ENCODE results near the gene ARHGAP42.
"Not testable (repeated sequence)": the region's sequence is repeated elsewhere in the genome, so short reads cannot be mapped to it uniquely, and the experiment has no call there.

ARHGAP42 gene

GRCh38 chr11:100981196-100981824, 294.2 kb downstream of the ARHGAP42 start:
- DNase-seq = no peak

DNA sequence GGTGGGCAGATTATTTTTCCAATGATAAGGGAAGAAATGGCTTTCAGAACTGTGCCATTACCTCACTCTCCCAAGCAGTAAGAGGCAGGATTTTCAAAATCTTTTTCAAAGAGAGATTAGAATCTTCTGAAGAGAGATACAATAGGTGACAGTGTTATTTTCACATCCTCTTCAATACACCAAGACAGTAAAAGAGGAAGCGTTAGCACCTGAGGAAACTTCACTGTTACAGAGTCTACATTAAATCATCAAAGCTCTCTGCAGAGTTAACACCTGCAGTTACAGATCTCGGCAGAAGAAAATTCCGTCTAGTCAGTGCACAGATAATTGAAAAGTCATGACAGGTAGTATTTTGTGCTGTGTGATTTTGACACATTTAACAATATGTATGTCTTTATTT, 297.6 kb downstream of the ARHGAP42 start:
- DNase-seq = no peak

DNA sequence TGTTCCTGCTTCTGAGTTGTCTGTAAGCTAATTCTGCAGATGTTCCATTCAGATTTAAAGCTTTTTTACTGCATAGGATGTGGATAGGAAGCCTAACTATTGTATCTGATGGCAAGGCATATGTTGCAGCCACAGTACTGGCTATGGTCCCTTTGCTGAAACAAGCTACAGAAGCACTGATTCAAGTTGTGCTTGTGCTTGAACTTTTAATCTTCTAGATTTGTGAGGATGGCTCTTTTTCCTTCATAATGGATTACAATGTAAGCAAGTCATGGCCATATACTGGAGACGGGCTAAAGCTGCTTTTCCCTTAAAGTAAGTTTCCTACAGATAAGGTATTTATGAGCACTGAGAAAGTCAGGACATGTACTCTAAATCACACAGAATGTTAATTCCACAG, 303.8 kb downstream of the ARHGAP42 start:
- DNase-seq = no peak

DNA sequence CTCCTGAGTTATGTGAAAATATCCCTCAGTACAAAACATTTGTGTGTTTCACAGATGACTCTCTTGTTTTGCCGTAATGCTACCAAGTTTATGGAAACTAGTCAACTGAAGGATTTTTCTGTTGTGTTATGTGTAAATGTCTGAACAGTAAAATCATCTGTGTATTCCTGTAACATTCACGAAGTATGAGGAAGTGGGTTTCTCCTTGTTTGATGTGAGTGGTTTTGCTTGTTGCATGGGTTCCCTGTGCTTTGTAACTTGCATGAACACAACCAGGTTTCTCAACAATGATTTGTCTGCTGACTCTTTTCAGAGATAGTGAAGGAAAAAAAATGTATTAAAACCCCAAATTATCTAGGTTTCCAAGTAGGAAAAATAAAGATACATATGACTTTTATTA, 304.5 kb downstream of the ARHGAP42 start:
- DNase-seq = peak; percentile 27

GRCh38 chr11:100994966-100995365, 307.9 kb downstream of the ARHGAP42 start:
- DNase-seq = no peak

DNA sequence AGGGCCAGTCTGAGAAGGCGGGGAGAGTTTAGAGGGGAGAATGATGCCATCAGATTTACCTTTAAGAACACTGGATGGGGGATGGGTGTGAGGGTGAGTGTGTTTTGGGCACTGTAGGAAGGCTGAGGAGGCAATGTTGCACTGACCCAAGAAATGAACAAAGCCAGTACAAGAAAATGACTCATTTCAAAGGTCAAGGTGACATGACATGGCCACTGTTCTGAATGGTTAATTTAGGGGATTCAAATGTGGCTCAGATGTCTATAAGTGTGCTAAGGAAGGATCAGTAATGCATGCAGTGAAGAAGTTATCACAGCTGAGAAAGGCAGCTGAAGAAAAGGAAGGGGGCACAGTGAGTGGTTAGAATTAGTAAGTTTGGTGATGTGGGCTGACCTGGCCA, 312.7 kb downstream of the ARHGAP42 start:
- no peak for DNase-seq

DNA sequence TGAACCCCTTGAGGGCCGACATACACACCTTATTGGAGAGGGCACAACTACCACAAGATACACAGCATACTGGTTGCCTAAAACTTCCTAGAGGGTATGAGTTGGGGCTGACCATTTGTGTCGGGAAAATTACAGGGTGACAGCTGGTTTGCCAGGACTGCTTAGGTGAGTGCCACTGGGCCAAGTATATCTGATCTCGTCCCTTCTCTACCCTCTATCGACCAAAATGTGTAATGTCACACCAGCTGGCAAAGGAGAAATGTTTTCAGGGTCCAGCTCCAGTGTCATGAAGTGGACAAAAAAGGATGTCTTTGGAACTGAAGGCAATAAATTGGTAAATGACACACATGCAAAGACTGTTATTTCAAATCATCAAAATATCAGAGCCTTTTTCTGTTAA, 316.4 kb downstream of the ARHGAP42 start:
- DNase-seq = no peak

- no peak for DNase-seq
Observed at GRCh38 chr11:101008961-101009689, 322.0 kb downstream of the ARHGAP42 start.

DNA sequence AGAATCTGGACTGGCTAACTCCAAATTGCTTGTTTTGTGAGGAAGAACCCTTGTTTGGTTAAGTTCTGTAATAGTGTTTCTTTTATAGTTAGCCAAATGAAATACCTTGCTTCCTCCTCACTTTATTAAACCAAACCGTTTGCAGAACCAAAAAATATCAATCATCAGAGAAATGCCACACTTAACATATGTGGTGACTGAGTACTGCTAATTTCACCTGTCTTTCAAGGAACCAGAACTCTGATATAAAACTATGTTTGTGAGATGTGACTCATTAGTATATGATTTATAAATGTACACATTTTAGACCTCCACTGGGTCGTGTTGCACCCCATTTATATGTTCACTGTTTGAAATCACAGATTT, 322.6 kb downstream of the ARHGAP42 start:
- DNase-seq = no peak

DNA sequence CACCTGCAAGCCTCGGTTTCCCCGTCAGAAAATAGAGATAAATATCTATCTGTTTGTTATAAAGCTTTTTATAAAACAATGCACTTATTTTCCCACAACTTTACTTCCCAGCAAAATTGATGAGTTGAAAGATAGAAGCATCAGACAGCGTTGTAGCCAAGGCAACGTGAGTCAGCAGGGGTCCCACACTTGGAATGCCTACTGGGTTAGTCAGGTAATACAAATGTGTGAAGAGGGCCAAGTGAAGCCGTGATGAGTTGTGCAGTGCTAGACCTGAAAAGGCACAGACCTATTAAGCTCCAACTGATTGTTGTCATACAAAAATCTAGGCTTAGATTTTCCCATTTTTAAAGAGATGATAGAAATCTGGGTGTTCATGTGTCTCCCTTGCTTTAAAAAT, 323.8 kb downstream of the ARHGAP42 start:
- peak; percentile 26 for DNase-seq

- no peak for DNase-seq
Observed at GRCh38 chr11:101011881-101012280, 324.8 kb downstream of the ARHGAP42 start.

GRCh38 chr11:101013702-101014101, 326.6 kb downstream of the ARHGAP42 start:
- DNase-seq = not testable (repeated sequence)

DNA sequence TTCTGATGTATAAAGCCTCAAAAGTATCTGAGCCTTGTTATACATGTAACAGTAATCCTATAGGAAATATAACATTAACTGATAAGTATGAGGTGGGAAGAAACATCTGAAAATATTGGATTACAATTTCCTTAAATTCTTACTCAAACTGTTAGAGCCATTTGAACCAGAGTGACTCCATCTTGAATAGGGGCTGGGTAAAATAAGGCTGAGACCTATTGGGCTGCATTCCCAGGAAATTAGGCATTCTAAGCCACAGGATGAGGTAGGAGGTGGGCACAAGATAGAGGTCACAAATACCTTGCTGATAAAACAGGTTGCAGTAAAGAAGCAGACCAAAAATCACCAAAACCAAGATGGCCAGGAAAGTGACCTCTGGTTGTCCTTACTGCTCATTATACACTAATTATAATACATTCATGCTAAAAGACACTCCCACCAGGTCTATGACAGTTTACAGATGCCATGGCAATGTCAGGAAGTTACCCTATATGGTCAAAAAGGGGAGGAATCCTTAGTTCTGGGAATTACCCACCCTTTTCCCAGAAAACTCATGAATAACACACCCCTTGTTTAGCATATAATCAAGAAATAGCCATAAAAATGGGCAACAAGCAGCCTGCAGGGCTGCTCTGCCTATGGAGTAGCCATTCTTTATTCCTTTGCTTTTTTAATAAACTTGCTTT, 327.7 kb downstream of the ARHGAP42 start:
- no peak for DNase-seq

DNA sequence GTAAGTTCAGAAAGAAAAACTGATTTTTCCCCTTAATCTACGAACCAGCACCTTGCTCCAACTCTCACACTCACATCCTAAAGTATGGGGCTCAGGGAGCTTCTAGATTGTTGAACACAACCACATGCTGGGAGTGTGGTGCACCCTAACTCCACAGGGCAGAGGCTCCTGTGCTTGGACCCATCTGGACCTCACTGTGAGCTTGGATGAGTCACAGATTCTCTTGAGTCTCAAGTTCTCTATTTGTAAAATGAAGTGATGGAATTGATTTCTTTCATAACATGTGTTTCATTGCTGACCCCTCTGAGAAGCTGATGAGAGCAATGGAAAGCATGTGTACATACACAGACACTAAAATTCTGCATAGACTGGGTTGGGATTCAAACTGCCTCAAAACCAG, 332.8 kb downstream of the ARHGAP42 start:
- no peak for DNase-seq

DNA sequence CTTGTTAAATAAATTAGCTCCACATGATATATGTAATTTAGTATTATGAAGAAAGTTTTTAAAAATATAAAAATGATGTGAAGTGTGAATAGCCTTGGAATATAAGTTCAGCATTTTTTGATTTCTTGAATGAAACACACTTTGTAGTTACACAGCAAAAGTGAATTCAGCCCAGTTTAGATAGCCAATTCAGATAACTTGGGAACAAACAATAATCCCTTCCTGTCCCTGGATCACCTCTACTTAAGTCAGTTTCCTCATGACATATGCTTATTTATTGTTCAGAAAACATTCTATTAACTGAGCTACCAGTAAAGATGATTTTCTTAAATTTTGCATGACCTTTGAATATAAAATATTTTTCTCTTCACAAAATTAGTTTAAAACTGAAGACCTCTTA, 335.2 kb downstream of the ARHGAP42 start:
- DNase-seq = no peak

GRCh38 chr11:101028644-101029043, 341.6 kb downstream of the ARHGAP42 start:
- no peak for DNase-seq

- no peak for DNase-seq
Observed at GRCh38 chr11:101030015-101030414, 342.9 kb downstream of the ARHGAP42 start.

GRCh38 chr11:101030692-101031091, 343.6 kb downstream of the ARHGAP42 start:
- DNase-seq = no peak

GRCh38 chr11:101031713-101032112, 344.6 kb downstream of the ARHGAP42 start:
- DNase-seq = no peak

GRCh38 chr11:101032991-101033390, 345.9 kb downstream of the ARHGAP42 start:
- no peak for DNase-seq

DNA sequence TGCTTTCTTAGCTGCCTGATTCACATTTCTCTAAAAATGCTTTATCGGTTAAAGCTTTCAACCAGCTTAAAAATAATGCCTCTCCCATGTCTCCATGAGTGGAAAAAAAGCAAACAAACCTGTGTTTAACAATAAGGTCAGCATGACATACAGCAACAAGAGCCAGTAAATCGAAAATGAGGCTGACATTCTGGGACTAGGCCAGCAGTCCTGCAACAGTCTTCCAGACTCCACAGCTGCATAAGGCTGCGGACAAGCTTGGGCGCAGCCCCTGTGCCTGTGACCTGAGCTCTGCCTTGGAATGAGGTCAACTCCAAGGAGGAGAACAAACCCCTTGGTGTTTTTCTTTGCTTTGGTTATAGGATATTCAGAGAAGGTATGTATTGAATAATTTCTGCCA, 347.0 kb downstream of the ARHGAP42 start:
- DNase-seq = no peak

- DNase-seq = no peak
Observed at GRCh38 chr11:101035872-101036271, 348.8 kb downstream of the ARHGAP42 start.

Measured in fibroblast of upper back skin (primary cell).